HCT116 (cell line): ENCODE data around the gene AKT3.

Experiments
- CEBPB ChIP-seq: IDR thresholded peaks from 2 replicates; pipeline ENCODE4 v1.6.1; 2012; ENCODE audit warnings: low read depth
- ELF1 ChIP-seq: IDR thresholded peaks from 2 replicates; pipeline ENCODE4 v1.6.1; 2012; ENCODE audit warnings: low read depth, borderline replicate concordance
- EZH2phosphoT487 ChIP-seq: fragments of 200-600 bp; IDR thresholded peaks from 2 replicates; pipeline ENCODE4 v1.6.1; 2018; ENCODE audit warnings: antibody characterized with exemption, borderline replicate concordance
- POLR2A ChIP-seq: IDR thresholded peaks from 2 replicates; pipeline ENCODE4 v1.7.0; 2011; ENCODE audit warnings: borderline replicate concordance; ENCODE audit not compliant: insufficient read depth, insufficient read length; ENCODE audit errors: extremely low read depth
- POLR2AphosphoS5 ChIP-seq: IDR thresholded peaks from 2 replicates; pipeline ENCODE4 v1.6.1; 2011; ENCODE audit warnings: mild to moderate bottlenecking, low read depth, low read length, moderate library complexity
- RAD21 ChIP-seq: IDR thresholded peaks from 2 replicates; pipeline ENCODE4 v1.6.1; 2012; ENCODE audit warnings: low read depth, mild to moderate bottlenecking
- YY1 ChIP-seq: IDR thresholded peaks from 2 replicates; pipeline ENCODE4 v1.6.1; 2011; ENCODE audit warnings: low read length, low read depth, moderate library complexity, mild to moderate bottlenecking; ENCODE audit not compliant: insufficient replicate concordance; ENCODE audit errors: extremely low read depth
- ZNF274 ChIP-seq: fragments of 200-500 bp; sonication (Bioruptor generic); IDR thresholded peaks from 2 replicates; pipeline ENCODE4 v1.6.1; 2014; ENCODE audit warnings: mild to moderate bottlenecking, low read depth, low read length, inconsistent platforms
- TF ChIP-seq, protein P1 (sequence below), 3 experiments: fragments of 200-600 bp in 1 of 3; sonication (generic) in 1 of 3; IDR thresholded peaks in 2 of 3; conservative IDR thresholded peaks in 1 of 3; 2 replicates each; pipeline ENCODE4 v1.5.1; 2012 to 2017; ENCODE audit warnings: low read depth in 2 of 3, low read length in 2 of 3, antibody characterized with exemption in 1 of 3, borderline replicate concordance in 1 of 3, control low read depth in 1 of 3, mild to moderate bottlenecking in 1 of 3, mixed read lengths in 1 of 3, mixed run types in 1 of 3, moderate library complexity in 1 of 3; ENCODE audit not compliant: insufficient read depth in 1 of 3
- TF ChIP-seq, protein P2 (sequence below): IDR thresholded peaks from 2 replicates; pipeline ENCODE4 v1.6.1; 2011; ENCODE audit warnings: mild to moderate bottlenecking, low read length, moderate library complexity; ENCODE audit not compliant: insufficient replicate concordance; ENCODE audit errors: extremely low read depth
- TF ChIP-seq, protein P3 (sequence below): IDR thresholded peaks from 2 replicates; pipeline ENCODE4 v1.6.1; 2012
- TF ChIP-seq, protein P4 (sequence below): IDR thresholded peaks from 2 replicates; pipeline ENCODE4 v1.6.1; 2012; ENCODE audit warnings: low read depth

DNA sequence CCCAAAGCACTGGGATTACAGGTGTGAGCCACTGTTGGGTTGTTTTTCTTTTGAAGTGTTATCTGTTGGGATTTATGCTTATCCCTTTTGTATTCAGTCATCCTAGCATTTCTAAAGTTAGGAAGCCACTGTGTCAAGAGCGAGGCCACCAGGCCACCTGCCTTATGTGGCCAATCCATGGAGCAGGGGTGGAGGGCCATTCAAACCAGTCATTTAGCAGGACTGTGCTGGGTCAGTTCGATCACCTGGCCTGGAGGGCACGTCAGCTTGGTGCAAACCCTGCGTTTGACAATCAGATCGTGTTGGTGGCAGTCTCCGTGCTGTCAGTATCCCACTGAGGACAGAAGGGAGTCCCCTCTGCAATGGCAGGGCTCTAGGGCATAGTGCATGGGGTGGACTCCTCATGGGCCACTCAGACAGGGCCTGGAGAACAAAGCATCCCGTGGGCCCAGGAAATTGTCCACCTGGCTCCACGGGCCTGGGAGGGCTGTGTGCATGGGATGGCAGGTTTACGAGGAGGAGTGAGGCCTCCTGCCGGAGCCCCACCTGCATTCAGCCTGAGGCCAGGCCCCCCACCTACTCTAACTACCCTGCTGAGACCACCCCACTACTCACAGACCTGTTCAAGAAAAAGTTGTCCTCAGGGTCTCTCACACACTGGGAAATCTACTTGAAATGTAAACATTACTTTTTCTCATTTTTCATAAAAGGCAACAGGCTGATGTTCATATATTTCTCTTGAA lies 351.9 kb downstream of the AKT3 start:
- TF ChIP-seq, protein P1, sequence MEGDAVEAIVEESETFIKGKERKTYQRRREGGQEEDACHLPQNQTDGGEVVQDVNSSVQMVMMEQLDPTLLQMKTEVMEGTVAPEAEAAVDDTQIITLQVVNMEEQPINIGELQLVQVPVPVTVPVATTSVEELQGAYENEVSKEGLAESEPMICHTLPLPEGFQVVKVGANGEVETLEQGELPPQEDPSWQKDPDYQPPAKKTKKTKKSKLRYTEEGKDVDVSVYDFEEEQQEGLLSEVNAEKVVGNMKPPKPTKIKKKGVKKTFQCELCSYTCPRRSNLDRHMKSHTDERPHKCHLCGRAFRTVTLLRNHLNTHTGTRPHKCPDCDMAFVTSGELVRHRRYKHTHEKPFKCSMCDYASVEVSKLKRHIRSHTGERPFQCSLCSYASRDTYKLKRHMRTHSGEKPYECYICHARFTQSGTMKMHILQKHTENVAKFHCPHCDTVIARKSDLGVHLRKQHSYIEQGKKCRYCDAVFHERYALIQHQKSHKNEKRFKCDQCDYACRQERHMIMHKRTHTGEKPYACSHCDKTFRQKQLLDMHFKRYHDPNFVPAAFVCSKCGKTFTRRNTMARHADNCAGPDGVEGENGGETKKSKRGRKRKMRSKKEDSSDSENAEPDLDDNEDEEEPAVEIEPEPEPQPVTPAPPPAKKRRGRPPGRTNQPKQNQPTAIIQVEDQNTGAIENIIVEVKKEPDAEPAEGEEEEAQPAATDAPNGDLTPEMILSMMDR (IDR thresholded peaks at IDR 0.05 in 2 of 3, conservative IDR thresholded peaks at IDR 0.05 in 1 of 3; ENCODE audit: borderline replicate concordance in 1 of 3, insufficient read depth in 1 of 3, low read depth in 2 of 3, low read length in 2 of 3) = no peak
- TF ChIP-seq, protein P2, sequence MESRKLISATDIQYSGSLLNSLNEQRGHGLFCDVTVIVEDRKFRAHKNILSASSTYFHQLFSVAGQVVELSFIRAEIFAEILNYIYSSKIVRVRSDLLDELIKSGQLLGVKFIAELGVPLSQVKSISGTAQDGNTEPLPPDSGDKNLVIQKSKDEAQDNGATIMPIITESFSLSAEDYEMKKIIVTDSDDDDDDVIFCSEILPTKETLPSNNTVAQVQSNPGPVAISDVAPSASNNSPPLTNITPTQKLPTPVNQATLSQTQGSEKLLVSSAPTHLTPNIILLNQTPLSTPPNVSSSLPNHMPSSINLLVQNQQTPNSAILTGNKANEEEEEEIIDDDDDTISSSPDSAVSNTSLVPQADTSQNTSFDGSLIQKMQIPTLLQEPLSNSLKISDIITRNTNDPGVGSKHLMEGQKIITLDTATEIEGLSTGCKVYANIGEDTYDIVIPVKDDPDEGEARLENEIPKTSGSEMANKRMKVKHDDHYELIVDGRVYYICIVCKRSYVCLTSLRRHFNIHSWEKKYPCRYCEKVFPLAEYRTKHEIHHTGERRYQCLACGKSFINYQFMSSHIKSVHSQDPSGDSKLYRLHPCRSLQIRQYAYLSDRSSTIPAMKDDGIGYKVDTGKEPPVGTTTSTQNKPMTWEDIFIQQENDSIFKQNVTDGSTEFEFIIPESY = no peak
- no peak for TF ChIP-seq ZNF274
- TF ChIP-seq YY1 = no peak
- TF ChIP-seq, protein P3, sequence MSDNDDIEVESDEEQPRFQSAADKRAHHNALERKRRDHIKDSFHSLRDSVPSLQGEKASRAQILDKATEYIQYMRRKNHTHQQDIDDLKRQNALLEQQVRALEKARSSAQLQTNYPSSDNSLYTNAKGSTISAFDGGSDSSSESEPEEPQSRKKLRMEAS = no peak
- no peak for TF ChIP-seq POLR2AphosphoS5
- TF ChIP-seq CEBPB = no peak
- no peak for TF ChIP-seq EZH2phosphoT487
- no peak for TF ChIP-seq ELF1
- TF ChIP-seq RAD21 = no peak
- no peak for TF ChIP-seq POLR2A
- TF ChIP-seq, protein P4, sequence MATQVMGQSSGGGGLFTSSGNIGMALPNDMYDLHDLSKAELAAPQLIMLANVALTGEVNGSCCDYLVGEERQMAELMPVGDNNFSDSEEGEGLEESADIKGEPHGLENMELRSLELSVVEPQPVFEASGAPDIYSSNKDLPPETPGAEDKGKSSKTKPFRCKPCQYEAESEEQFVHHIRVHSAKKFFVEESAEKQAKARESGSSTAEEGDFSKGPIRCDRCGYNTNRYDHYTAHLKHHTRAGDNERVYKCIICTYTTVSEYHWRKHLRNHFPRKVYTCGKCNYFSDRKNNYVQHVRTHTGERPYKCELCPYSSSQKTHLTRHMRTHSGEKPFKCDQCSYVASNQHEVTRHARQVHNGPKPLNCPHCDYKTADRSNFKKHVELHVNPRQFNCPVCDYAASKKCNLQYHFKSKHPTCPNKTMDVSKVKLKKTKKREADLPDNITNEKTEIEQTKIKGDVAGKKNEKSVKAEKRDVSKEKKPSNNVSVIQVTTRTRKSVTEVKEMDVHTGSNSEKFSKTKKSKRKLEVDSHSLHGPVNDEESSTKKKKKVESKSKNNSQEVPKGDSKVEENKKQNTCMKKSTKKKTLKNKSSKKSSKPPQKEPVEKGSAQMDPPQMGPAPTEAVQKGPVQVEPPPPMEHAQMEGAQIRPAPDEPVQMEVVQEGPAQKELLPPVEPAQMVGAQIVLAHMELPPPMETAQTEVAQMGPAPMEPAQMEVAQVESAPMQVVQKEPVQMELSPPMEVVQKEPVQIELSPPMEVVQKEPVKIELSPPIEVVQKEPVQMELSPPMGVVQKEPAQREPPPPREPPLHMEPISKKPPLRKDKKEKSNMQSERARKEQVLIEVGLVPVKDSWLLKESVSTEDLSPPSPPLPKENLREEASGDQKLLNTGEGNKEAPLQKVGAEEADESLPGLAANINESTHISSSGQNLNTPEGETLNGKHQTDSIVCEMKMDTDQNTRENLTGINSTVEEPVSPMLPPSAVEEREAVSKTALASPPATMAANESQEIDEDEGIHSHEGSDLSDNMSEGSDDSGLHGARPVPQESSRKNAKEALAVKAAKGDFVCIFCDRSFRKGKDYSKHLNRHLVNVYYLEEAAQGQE = no peak
